ENCODE results near the gene RETN.
"Not testable (repeated sequence)": the region's sequence is repeated elsewhere in the genome, so short reads cannot be mapped to it uniquely, and the experiment has no call there.

The RETN gene

GRCh38 chr19:7637374-7638256 lies 31.2 kb upstream of the RETN start:
- no peak for DNase-seq (ENCODE audit: low read depth in 1 of 2, low spot score in 1 of 2)

- DNase-seq (ENCODE audit: low read depth in 1 of 2, low spot score in 1 of 2) = no peak
These were observed 29.9 kb upstream of the RETN start for GRCh38 chr19:7638802-7639465.

DNA sequence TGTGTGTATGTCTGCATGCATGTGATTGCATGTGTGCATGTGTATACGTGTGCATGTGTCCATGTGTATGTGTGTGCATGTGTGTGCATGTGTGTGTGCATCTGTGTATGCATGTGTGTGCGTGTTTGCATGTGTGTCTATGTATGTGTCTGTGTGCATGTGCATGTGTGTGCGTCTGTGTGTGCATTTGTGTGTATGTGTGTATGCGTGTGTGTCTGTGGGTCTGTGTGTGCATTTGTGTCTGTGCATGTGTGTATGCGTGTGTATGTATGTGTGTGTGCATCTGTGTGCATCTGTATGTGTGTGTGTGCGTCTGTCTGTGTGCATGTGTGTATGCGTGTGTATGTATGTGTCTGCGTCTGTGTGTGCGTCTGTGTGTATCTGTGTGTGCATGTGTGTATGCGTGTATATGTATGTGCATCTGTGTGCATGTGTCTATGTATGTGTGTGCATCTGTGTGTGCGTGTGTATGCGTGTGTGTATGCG lies 28.9 kb upstream of the RETN start:
- DNase-seq (ENCODE audit: low read depth in 1 of 2, low spot score in 1 of 2) = no peak

DNA sequence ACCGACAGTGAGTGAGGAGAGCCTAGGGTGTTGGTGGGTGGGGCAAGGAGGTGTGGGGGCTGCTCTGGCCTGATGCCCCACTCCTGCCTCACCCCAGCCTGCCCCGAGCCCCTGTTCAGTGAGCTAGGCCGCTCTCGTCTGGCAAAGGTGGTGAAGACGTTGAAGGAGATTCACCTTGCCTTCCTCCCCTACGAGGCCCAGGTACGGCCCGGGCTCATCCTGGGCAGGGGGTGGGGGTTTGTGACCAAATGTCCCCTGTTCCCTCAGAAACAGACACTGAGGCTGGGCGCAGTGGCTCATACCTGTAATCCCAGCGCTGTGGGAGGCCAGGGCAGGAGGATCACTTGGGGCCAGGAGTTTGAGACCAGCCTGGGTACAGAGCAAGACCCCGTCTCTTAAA lies 28.0 kb upstream of the RETN start:
- no peak for DNase-seq (ENCODE audit: low read depth in 1 of 2, low spot score in 1 of 2)

DNA sequence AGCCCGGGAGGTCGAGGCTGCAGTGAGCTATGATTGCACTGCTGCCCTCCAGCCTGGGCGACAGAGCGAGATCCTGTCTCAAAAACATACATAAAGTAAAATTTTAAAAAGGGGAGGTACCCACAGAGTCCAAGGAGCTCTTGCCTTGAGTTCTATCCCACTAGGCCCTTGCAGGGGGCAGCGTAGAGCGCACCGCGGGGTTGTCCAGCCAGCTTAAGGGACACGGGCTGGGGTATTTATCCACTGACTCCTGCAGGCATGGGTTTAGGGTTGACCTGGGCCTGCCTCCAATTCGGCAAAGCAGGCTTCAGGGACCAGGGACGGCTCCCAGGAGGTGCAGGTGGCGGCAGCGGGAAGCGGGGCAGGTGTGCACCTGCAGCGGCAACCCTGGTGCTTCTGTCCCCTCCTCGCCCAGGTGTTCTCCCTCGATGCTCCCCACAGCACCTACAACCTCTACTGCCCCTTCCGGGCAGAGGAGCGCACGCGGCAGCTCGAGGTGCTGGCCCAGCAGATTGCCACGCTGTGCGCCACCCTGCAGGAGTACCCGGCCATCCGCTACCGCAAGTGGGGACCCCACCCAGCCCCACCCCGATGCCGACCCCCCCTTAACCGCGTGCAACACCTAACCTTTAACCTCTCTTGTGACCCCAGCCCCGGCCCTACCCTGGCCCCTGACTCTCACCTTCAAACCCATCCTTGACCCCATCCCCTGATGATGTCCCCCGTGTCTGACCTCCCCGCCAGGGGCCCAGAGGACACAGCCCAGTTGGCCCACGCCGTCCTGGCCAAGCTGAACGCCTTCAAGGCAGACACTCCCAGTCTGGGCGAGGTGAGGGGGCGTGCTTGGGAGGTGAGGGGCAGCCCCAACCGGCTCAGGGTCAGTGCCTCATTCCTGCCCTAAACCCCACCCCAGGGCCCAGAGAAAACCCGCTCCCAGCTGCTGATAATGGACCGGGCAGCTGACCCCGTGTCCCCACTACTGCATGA lies 27.3 kb upstream of the RETN start:
- no peak for DNase-seq (ENCODE audit: low read depth in 1 of 2, low spot score in 1 of 2)

- DNase-seq (ENCODE audit: low read depth in 1 of 2, low spot score in 1 of 2) = no peak
These were observed 26.4 kb upstream of the RETN start for GRCh38 chr19:7642295-7643030.

- DNase-seq (ENCODE audit: low read depth in 1 of 2, low spot score in 1 of 2) = no peak
These were observed 25.8 kb upstream of the RETN start for GRCh38 chr19:7643031-7643415.

DNA sequence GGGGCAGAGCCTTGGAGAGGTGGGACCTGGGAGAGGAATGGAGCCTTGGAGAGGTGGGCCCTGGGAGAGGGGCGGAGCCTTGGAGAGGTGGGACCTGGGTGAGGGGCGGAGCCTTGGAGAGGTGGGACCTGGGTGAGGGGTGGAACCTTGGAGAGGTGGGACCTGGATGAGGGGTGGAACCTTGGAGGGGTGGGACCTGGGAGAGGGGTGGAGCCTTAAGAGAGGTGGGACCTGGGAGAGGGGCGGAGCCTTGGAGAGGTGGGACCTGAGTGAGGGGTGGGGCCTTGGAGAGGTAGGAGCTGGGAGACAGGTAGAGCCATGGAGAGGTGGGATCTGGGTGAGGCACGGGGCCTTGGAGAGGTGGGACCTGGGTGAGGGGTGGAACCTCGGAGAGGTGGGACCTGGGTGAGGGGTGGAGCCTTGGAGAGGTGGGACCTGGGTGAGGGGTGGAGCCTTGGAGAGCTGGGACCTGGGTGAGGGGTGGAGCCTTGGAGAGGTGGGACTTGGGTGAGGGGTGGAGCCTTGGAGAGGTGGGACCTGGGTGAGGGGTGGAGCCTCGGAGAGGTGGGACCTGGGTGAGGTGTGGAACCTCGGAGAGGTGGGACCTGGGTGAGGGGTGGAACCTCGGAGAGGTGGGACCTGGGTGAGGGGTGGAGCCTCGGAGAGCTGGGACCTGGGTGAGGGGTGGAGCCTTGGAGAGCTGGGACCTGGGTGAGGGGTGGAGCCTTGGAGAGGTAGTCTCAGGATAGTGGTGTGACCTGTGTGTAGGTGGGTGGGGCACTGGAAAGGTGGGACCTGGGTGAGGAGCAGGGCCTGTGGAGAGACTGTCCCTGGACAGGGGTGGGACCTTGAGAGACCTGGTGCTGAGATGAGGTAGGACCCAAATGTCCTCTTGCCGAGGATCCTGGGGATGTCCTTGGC lies 25.0 kb upstream of the RETN start:
- not testable (repeated sequence) for DNase-seq (ENCODE audit: low read depth in 1 of 2, low spot score in 1 of 2)

- DNase-seq (ENCODE audit: low read depth in 1 of 2, low spot score in 1 of 2) = no peak
These were observed 24.3 kb upstream of the RETN start for GRCh38 chr19:7644550-7644877.

- DNase-seq (ENCODE audit: low read depth in 1 of 2, low spot score in 1 of 2) = no peak
These were observed 23.7 kb upstream of the RETN start for GRCh38 chr19:7645163-7645562.

- no peak for DNase-seq (ENCODE audit: low read depth in 1 of 2, low spot score in 1 of 2)
These were observed 23.0 kb upstream of the RETN start for GRCh38 chr19:7645656-7646425.

DNA sequence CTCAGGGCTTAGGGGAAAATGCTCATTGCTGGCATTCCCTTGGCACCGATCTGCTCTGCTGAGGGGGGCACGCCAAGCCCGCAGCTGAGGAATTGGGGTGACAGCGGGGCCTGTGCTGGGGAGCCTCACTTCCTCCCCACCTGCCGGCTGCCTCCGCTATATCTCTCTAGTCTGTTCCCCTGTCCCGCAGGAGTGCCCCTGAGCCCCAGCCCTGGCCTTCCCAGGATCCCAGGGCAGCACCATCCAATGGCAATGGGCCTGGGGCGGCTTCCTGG lies 22.5 kb upstream of the RETN start:
- DNase-seq (ENCODE audit: low read depth in 1 of 2, low spot score in 1 of 2) = no peak

GRCh38 chr19:7647156-7647555 lies 21.7 kb upstream of the RETN start:
- no peak for DNase-seq (ENCODE audit: low read depth in 1 of 2, low spot score in 1 of 2)

GRCh38 chr19:7648265-7649014 lies 20.4 kb upstream of the RETN start:
- DNase-seq (ENCODE audit: low read depth in 1 of 2, low spot score in 1 of 2) = no peak

GRCh38 chr19:7650148-7650547 lies 18.7 kb upstream of the RETN start:
- DNase-seq (ENCODE audit: low read depth in 1 of 2, low spot score in 1 of 2) = no peak

GRCh38 chr19:7652061-7652641 lies 16.7 kb upstream of the RETN start:
- peak; percentile 78 to 81 for DNase-seq (ENCODE audit: low read depth in 1 of 2, low spot score in 1 of 2)

DNA sequence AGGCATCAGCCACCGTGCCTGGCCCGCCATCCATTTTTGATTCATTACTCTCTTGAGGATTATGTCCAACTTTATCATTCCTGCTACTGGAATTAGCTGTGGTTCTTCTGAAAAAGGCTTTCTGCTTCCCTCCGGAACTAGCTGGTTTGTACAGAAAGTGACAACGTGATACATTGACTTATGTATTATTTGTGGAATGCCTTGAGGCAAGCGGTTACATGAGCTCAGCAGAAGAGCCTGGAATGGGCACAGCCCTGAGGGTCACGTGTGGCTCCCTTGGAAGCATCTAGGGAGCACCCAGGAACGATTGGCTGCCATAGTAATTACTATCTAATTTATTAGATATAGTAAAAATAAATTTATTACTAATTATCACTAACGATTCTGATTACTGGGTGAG lies 14.4 kb upstream of the RETN start:
- DNase-seq (ENCODE audit: low read depth in 1 of 2, low spot score in 1 of 2) = no peak

DNA sequence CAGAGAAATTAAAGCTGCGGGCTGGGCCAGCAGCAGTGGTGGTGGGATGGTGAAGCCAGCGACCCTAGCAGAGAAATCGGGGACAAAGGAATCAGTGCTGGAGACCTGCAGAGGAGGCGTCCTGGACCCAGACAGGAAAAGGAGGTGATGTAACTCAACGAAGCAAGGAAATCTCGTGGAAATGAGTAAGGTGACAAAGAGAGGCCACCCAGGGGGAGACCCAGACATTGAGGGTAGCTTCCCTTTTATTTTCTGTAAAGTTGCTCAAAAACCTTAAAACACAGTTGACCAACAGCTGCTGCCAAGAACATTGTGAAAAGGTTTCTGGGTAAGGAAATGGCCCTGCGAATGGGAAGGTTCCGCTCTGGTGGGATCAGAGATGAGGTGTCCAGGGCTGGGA lies 13.3 kb upstream of the RETN start:
- DNase-seq (ENCODE audit: low read depth in 1 of 2, low spot score in 1 of 2) = no peak

Data from stimulated activated CD4-positive, alpha-beta T cell treated with anti-CD3 and anti-CD28 coated beads, Interleukin-15, amount 100 ng/mL, for 1 hour (primary cell).